Dedifferentiated amniotic fluid mesenchymal stem cell (primary cell): ENCODE measurements around the gene FLCN.
"Not testable (repeated sequence)": the region's sequence is repeated elsewhere in the genome, so short reads cannot be mapped to it uniquely, and the experiment has no call there.

Experiments used
- DNase-seq: peaks from one replicate; pipeline ENCODE4 v3.0.0-alpha.2; 2016; ENCODE audit errors: extremely low spot score

Gene FLCN

DNA sequence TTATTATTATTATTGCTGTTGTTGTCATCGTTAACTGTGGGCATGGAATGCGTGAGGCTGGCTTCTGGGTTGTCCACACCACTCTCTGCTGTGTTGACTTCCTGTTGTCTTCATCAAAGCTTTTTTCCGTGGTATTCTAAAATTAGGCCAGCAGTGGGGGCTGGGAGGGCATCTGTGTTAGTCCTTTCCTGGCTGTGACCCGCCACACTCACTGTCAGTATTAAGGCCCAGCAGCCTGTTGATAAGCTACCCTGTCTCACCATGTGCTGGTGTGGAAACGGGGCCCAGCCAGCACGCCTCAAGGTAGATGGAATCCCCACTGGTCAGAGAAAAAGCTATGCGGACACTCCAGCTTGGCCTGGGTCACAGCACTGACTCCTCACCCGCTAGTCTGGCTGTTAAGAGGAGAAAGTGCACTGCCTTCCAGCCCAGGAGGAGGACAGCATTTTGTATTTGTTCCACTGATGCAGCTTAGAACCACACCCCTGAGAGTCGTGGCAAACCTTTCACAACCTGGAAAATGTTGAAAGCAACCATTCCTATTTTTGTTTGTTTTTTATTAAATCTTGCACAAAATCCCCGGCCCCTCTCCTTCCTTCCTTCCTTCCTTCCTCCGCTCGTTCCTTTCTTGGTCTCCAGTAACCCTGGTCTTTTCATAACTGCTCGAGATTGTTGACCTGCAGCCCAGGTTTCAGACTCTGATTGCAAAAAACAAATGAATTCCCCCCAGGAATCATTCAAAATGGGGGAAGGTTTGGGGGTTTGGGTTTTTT is 51.8 kb downstream of the FLCN start:
- DNase-seq = not testable (repeated sequence)

DNA sequence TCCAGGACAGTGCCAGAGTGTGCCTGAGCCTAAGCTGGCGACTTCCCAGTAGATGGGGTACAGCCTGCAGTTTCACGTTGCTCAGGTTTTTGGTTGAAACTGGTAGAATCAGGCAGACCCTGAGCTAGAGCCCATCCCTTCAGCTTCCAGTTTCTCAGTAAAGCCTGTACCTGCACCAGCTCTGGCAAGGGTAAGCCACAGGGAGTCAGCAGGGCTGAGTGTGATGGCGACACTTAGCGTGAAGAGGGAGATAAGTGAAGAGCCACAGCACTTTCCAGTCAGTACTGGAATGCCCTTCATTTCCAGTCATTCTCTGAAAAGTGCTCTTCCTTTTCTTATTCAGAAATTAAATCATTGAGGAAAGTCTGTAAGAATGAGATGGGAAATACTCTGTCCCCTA is 53.2 kb downstream of the FLCN start:
- DNase-seq = no peak

DNA sequence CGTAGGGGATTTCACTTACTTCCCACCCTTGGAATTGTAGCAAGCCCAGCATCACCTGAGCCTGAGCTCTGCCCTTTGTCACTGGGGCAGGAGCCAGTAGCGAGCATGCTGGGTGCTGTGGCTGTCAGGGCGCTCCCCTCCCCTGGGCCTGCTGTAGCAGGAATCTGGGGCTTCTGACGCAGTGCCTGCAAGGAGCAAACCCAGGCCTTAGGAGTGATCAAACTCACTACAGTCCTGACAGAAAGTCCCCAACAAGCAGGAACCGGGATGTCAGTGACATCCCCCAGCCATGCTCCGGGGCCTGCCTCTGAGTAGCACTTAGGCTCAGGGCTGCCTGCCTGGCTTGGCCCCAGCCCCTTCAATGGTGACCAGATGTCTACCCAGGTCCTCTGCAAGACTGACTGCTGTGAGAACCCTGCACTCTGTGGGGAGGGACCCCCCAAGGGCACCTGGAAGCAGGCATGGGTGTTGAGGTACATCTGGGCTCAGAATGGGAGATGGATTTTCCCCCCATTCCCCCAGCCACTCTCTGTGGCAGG is 54.3 kb downstream of the FLCN start:
- DNase-seq = no peak

GRCh38 chr17:17181666-17182597 is 55.0 kb downstream of the FLCN start:
- DNase-seq = no peak

GRCh38 chr17:17180741-17181525 is 56.0 kb downstream of the FLCN start:
- no peak for DNase-seq

- no peak for DNase-seq
Measured at GRCh38 chr17:17180141-17180603, 56.8 kb downstream of the FLCN start.

GRCh38 chr17:17179371-17179827 is 57.6 kb downstream of the FLCN start:
- DNase-seq = no peak

- DNase-seq = no peak
Measured at GRCh38 chr17:17177176-17177575, 59.8 kb downstream of the FLCN start.

DNA sequence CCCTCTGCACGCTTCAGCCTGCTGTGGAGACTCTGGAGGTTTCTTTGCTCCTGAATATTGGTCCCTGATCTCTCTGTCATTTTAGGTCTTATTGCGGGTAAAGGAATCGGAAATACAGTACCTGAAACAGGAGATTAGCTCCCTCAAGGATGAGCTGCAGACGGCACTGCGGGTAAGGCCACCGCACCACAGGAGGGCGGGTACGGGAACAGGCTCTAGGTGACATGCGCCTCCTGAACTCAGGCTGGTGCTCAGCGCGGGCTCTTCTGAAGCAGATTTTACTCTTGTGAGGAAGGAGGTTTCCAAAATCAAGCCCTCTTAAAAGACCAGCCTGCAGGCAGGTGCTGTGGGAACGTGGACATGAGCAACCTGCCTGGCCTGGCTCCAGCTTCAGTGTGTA is 60.6 kb downstream of the FLCN start:
- DNase-seq = no peak

GRCh38 chr17:17175917-17176316 is 61.1 kb downstream of the FLCN start:
- DNase-seq = no peak

DNA sequence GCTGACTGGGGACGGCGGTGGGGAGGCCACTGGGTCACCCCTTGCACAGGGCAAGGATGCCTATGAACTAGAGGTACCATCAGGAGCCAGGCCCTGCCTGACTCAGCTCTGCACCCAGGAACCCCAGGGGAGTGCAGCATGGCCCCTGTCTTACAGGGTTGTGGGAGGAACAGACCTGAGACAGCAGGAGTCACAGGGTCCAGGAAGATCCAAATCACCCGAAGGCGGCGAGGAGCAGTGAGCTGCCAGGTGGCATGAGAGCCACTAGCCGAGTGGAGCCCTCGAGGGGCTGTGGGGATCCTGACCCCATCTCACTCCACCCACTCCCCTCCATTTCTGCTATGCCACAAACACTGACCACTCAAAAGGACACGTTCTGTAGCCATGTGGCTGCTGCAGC is 61.6 kb downstream of the FLCN start:
- DNase-seq = no peak

- no peak for DNase-seq
Measured at GRCh38 chr17:17173921-17174320, 63.0 kb downstream of the FLCN start.

GRCh38 chr17:17172990-17173389 is 64.0 kb downstream of the FLCN start:
- no peak for DNase-seq

DNA sequence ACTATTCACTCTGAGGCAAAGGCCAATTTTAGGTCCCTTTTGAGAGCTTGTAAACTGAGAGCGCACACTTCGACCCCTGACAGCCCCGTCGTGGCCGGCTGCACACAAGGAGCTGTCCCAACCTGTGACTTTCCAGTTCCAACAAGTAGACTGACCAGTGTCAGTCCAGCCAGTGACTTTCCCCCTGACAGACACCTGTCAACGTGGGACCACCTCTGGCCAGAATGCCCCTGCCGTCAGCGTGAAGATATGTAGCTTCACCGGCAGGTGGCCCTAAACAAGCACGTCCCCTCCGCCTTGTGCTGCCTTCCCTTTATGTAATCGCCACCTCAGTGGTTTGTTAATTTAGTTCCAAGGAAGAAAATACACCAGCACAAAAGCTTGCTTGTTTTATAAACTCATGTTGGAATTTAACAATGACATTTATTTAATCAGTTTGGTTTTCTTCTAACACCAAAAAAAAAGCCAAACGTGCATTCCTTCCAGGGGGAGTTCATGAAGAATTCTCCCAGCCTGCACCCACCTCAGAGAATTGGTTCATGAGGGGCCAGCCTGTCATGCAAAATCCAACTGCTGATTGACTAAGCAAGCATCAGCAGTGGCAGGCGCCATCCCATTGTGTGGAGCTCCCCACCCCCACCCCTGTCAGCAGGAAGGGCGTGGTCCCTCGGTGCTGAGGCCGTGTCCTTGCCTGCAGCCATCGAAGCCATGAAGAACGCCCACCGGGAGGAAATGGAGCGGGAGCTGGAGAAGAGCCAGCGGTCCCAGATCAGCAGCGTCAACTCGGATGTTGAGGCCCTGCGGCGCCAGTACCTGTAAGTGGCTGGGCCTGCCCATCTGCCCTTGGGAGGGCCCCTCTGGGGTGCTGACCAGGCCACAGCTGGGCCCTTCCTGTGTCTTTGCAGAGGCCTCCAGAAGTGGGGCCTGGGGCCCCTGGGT is 64.7 kb downstream of the FLCN start:
- no peak for DNase-seq

- DNase-seq = no peak
Measured at GRCh38 chr17:17171186-17171585, 65.8 kb downstream of the FLCN start.

DNA sequence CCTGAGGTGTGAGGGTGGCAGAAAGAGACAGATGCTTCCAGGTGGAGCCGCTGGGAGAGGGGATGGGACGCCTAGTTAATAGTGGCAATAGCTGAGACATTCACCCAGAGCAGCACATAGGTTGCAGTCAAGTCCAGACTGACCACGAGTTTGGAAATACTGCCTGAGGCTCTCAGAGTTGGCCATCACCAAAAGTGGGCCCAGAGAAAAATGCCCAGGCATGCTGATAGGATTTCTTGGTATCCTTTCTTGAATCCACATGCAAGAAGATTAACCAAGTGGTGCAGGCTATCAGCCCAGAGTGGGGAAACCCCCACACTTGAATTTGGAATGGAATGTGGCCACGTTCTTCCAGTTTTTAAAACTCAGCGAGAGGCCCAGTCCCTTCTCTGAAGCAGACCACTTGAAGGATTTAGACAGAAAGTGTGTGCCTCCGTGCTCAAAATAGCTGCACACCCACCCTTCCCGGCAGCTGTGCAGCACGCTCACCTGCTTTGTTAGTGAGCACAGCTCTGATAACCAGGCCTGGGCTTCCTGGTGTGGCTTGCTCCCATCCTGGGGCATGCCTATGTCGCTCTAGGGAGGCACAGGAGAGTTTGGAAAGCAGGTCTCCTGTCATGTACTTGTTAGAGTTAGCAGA is 66.5 kb downstream of the FLCN start:
- DNase-seq = peak; percentile 65

GRCh38 chr17:17169396-17169795 is 67.6 kb downstream of the FLCN start:
- no peak for DNase-seq

- DNase-seq = no peak
Measured at GRCh38 chr17:17168401-17168800, 68.6 kb downstream of the FLCN start.

DNA sequence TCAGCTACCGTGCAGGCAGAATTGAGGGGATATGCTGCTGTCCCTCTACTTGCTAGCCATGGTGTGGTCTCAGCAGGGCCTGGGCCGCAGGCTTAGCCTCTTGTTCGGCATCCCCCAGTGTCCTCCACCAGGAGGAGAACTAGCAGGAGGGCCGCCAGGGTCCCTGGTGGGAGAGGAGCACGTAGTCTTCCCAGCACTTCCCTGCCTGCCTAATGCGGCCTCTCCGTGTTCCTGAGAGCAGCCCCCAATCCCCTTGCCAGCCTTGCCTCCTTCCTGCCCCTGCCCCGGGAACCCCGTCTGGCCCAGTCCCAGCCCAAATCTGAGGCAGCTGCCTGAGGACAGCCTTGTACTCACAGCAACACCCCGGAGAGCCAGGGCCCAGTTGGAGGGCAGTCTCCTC is 69.0 kb downstream of the FLCN start:
- no peak for DNase-seq

GRCh38 chr17:17167356-17167755 is 69.6 kb downstream of the FLCN start:
- DNase-seq = no peak
